ENCODE data around the gene GLIPR1L1.
"Not testable (repeated sequence)": the region's sequence is repeated elsewhere in the genome, so short reads cannot be mapped to it uniquely, and the experiment has no call there.

Gene GLIPR1L1

GRCh38 chr12:75334384-75335030 lies at the start of gene GLIPR1L1:
TSS of gene GLIPR1L1 (plus strand) at chr12:75334670. CDS start at chr12:75334729, 59 bp downstream.
- DNase-seq (ENCODE audit: low read depth): peak; percentile 84

- DNase-seq (ENCODE audit: low read depth): no peak
Observed at GRCh38 chr12:75288860-75289259, 45.6 kb upstream of the GLIPR1L1 start.

GRCh38 chr12:75289753-75290152 lies 44.7 kb upstream of the GLIPR1L1 start:
- peak; percentile 14 for DNase-seq (ENCODE audit: low read depth)

GRCh38 chr12:75291014-75291413 lies 43.5 kb upstream of the GLIPR1L1 start:
- no peak for DNase-seq (ENCODE audit: low read depth)

GRCh38 chr12:75294336-75294735 lies 40.1 kb upstream of the GLIPR1L1 start:
- DNase-seq (ENCODE audit: low read depth): no peak

GRCh38 chr12:75294797-75295196 lies 39.7 kb upstream of the GLIPR1L1 start:
- no peak for DNase-seq (ENCODE audit: low read depth)

GRCh38 chr12:75302225-75302624 lies 32.2 kb upstream of the GLIPR1L1 start:
- DNase-seq (ENCODE audit: low read depth): no peak

- DNase-seq (ENCODE audit: low read depth): no peak
Observed at GRCh38 chr12:75302781-75303180, 31.7 kb upstream of the GLIPR1L1 start.

GRCh38 chr12:75305412-75306332 lies 28.8 kb upstream of the GLIPR1L1 start:
- no peak for DNase-seq (ENCODE audit: low read depth)

- no peak for DNase-seq (ENCODE audit: low read depth)
Observed at GRCh38 chr12:75308279-75308678, 26.2 kb upstream of the GLIPR1L1 start.

GRCh38 chr12:75311369-75311768 lies 23.1 kb upstream of the GLIPR1L1 start:
- DNase-seq (ENCODE audit: low read depth): no peak

GRCh38 chr12:75315518-75315917 lies 19.0 kb upstream of the GLIPR1L1 start:
- no peak for DNase-seq (ENCODE audit: low read depth)

GRCh38 chr12:75317784-75318183 lies 16.7 kb upstream of the GLIPR1L1 start:
- DNase-seq (ENCODE audit: low read depth): no peak

- DNase-seq (ENCODE audit: low read depth): peak; percentile 13
Observed at GRCh38 chr12:75322464-75322863, 12.0 kb upstream of the GLIPR1L1 start.

GRCh38 chr12:75323663-75324062 lies 10.8 kb upstream of the GLIPR1L1 start:
- DNase-seq (ENCODE audit: low read depth): no peak

- no peak for DNase-seq (ENCODE audit: low read depth)
Observed at GRCh38 chr12:75327642-75328041, 6.8 kb upstream of the GLIPR1L1 start.

- DNase-seq (ENCODE audit: low read depth): peak; percentile 78
Observed at GRCh38 chr12:75329918-75330826, 4.3 kb upstream of the GLIPR1L1 start, which contains the start of gene CAPS2. TSS of gene CAPS2 (minus strand) at chr12:75330324. CDS start at chr12:75326498, 3,826 bp downstream.

- no peak for DNase-seq (ENCODE audit: low read depth)
Observed at GRCh38 chr12:75337905-75338304, 3.4 kb downstream of the GLIPR1L1 start.

GRCh38 chr12:75341873-75342272 lies 7.4 kb downstream of the GLIPR1L1 start:
- no peak for DNase-seq (ENCODE audit: low read depth)

- DNase-seq (ENCODE audit: low read depth): no peak
Observed at GRCh38 chr12:75345531-75345930, 11.1 kb downstream of the GLIPR1L1 start.

- not testable (repeated sequence) for DNase-seq (ENCODE audit: low read depth)
Observed at GRCh38 chr12:75346215-75346614, 11.7 kb downstream of the GLIPR1L1 start.

GRCh38 chr12:75349946-75350345 lies 15.5 kb downstream of the GLIPR1L1 start:
- no peak for DNase-seq (ENCODE audit: low read depth)
